ENCODE results near the gene MPP1.

MPP1 gene

DNA sequence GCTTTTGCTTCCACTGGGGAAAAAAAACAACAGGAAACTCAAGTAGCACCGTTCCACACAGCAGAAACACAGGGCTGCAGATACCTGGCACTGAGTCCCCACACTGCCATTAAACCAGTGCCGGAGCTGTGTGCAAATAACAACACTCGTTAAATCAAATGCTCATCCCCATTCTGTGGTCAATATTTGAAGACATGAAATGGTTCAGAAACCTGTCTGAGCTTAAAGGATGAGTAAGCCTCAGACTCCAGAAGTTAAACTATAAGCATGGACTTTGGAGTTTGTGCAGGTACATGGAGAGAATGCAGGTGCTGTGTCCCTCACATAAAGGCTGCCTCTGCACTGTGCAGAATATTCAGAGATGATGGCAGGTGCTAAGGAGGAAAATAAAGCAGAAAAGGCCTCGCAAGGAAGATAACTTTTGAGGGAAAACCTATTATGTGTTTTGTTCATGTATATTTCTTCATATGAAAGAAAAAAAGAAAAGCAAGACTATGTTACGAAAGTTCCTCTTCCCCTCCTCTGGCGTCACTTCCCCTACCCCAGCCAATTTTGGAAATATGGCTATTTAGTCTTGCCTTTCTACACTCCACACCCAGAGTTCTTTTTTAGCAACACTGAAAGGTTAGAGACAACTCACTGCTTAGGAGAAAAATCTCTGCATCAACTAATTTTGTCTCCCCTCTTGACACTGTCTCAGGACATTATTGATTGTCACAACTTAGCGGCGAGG lies 4.6 kb downstream of the MPP1 start (continued):
- TF ChIP-seq, protein P1, sequence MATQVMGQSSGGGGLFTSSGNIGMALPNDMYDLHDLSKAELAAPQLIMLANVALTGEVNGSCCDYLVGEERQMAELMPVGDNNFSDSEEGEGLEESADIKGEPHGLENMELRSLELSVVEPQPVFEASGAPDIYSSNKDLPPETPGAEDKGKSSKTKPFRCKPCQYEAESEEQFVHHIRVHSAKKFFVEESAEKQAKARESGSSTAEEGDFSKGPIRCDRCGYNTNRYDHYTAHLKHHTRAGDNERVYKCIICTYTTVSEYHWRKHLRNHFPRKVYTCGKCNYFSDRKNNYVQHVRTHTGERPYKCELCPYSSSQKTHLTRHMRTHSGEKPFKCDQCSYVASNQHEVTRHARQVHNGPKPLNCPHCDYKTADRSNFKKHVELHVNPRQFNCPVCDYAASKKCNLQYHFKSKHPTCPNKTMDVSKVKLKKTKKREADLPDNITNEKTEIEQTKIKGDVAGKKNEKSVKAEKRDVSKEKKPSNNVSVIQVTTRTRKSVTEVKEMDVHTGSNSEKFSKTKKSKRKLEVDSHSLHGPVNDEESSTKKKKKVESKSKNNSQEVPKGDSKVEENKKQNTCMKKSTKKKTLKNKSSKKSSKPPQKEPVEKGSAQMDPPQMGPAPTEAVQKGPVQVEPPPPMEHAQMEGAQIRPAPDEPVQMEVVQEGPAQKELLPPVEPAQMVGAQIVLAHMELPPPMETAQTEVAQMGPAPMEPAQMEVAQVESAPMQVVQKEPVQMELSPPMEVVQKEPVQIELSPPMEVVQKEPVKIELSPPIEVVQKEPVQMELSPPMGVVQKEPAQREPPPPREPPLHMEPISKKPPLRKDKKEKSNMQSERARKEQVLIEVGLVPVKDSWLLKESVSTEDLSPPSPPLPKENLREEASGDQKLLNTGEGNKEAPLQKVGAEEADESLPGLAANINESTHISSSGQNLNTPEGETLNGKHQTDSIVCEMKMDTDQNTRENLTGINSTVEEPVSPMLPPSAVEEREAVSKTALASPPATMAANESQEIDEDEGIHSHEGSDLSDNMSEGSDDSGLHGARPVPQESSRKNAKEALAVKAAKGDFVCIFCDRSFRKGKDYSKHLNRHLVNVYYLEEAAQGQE (tag by site-specific recombination; IDR thresholded peaks at IDR 0.05): no peak

- POLR2A ChIA-PET: interaction anchor here (1.4 to 2.0 kb wide), 2 partner anchors 24 to 37 kb away, joined by 3 to 6 read pairs; partner anchors contain the start of gene DKC1
- Histone ChIP-seq H3K36me3 (ENCODE audit: control insufficient read depth in 2 of 2, insufficient read depth in 1 of 2, low read length in 2 of 2) (no peaks in the 10 kb centered on the region), H3K27ac (ENCODE audit: extremely low read depth, low read depth, low read length) (peak overlapping the region; percentile 51; the same call in 1 of the 2 replicates), H3K4me1 (ENCODE audit: control insufficient read depth, insufficient read depth, low read length) (peaks cover 18% of the 10 kb centered on the region), H3K4me3 (ENCODE audit: low read depth, low read length) (no peak overlapping the region), H3K9me3 (ENCODE audit: control insufficient read depth, insufficient read depth, low read depth, low read length) (no peaks in the 10 kb centered on the region)
- CTCF ChIA-PET: interaction anchor here (0.6 to 1.2 kb wide), 3 partner anchors 23 to 41 kb away, joined by 3 to 7 read pairs (median 5); no protein-coding TSS in a partner anchor
- TF ChIP-seq ZNF248 (tag by site-specific recombination; IDR thresholded peaks at IDR 0.05): no peak
- TF ChIP-seq RBAK (tag by site-specific recombination; IDR thresholded peaks at IDR 0.05): no peak
- no peak for TF ChIP-seq PRDM1 (tag by site-specific recombination; IDR thresholded peaks at IDR 0.05)
- peak; percentile 79 for TF ChIP-seq ZNF843 (tag by site-specific recombination; IDR thresholded peaks at IDR 0.05)
- TF ChIP-seq HOXA7 (CRISPR knock-in tag; IDR thresholded peaks at IDR 0.05; ENCODE audit: borderline replicate concordance): no peak
- TF ChIP-seq ZNF138 (tag by site-specific recombination; IDR thresholded peaks at IDR 0.05; ENCODE audit: borderline replicate concordance): no peak
- TF ChIP-seq ZNF626 (tag by site-specific recombination; IDR thresholded peaks at IDR 0.05): no peak
- TF ChIP-seq KLF1 (tag by site-specific recombination; IDR thresholded peaks at IDR 0.05): 0 out of 2 replicates have a peak, but pooled peaks have one; percentile 35
- no peak for TF ChIP-seq ZBTB1 (tag by site-specific recombination; IDR thresholded peaks at IDR 0.05)
- no peak for TF ChIP-seq ZNF571 (tag by site-specific recombination; IDR thresholded peaks at IDR 0.05)
- peak; percentile 74 for TF ChIP-seq ZBTB17 (tag by site-specific recombination; IDR thresholded peaks at IDR 0.05)
- no peak for TF ChIP-seq ZNF501 (tag by site-specific recombination; IDR thresholded peaks at IDR 0.05)
- TF ChIP-seq ZSCAN30 (tag by site-specific recombination; IDR thresholded peaks at IDR 0.05): peak; percentile 7; the same call in 1 of the 2 replicates
- peak; percentile 93 for TF ChIP-seq EGR2 (tag by site-specific recombination; IDR thresholded peaks at IDR 0.05; ENCODE audit: low read depth)
- peak; percentile 39; the same call in 1 of the 2 replicates for TF ChIP-seq ZNF335 (tag by site-specific recombination; conservative IDR thresholded peaks at IDR 0.05)
- no peak for TF ChIP-seq ZNF292 (tag by site-specific recombination; IDR thresholded peaks at IDR 0.05; ENCODE audit: borderline replicate concordance, low read depth)
- TF ChIP-seq ZNF394 (tag by site-specific recombination; IDR thresholded peaks at IDR 0.05; ENCODE audit: borderline replicate concordance): no peak
- TF ChIP-seq ZNF114 (tag by site-specific recombination; IDR thresholded peaks at IDR 0.05): no peak
- no peak for TF ChIP-seq ZNF184 (tag by site-specific recombination; IDR thresholded peaks at IDR 0.05)
- no peak for TF ChIP-seq ZNF133 (tag by site-specific recombination; IDR thresholded peaks at IDR 0.05)
- TF ChIP-seq ZNF354C (tag by site-specific recombination; IDR thresholded peaks at IDR 0.05; ENCODE audit: borderline replicate concordance, low read depth): no peak
- peak; percentile 91 for TF ChIP-seq ZFHX2 (tag by site-specific recombination; conservative IDR thresholded peaks at IDR 0.05)
- TF ChIP-seq IKZF3 (tag by site-specific recombination; IDR thresholded peaks at IDR 0.05): no peak
- TF ChIP-seq OVOL3 (tag by site-specific recombination; IDR thresholded peaks at IDR 0.05): no peak
- TF ChIP-seq ZFP69B (tag by site-specific recombination; IDR thresholded peaks at IDR 0.05): no peak
- no peak for TF ChIP-seq ZSCAN16 (tag by site-specific recombination; IDR thresholded peaks at IDR 0.05)
- TF ChIP-seq ZNF10 (tag by site-specific recombination; IDR thresholded peaks at IDR 0.05): no peak
- peak; percentile 82 for TF ChIP-seq ZIC2 (tag by site-specific recombination; IDR thresholded peaks at IDR 0.05)
- TF ChIP-seq HOXD13 (CRISPR knock-in tag; IDR thresholded peaks at IDR 0.05; ENCODE audit: borderline replicate concordance): no peak
- no peak for TF ChIP-seq SCRT1 (tag by site-specific recombination; IDR thresholded peaks at IDR 0.05; ENCODE audit: borderline replicate concordance)
- TF ChIP-seq, protein P2, sequence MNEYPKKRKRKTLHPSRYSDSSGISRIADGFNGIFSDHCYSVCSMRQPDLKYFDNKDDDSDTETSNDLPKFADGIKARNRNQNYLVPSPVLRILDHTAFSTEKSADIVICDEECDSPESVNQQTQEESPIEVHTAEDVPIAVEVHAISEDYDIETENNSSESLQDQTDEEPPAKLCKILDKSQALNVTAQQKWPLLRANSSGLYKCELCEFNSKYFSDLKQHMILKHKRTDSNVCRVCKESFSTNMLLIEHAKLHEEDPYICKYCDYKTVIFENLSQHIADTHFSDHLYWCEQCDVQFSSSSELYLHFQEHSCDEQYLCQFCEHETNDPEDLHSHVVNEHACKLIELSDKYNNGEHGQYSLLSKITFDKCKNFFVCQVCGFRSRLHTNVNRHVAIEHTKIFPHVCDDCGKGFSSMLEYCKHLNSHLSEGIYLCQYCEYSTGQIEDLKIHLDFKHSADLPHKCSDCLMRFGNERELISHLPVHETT (tag by site-specific recombination; IDR thresholded peaks at IDR 0.05): no peak
These were observed 5.5 kb downstream of the MPP1 start for GRCh38 chrX:154799556-154800348.
